ENCODE measurements around the gene FAM20C. TPM values are rescaled to one million over a fixed set of nuclear protein-coding genes. Genes with fewer than 3 reads are reported as not detected.

FAM20C gene
- total and polyA plus RNA-seq, 9 donors = 24.0 to 43.0 (median 37.2) TPM

- no peak overlapping the region for H3K27ac ChIP-seq (ENCODE audit: low read length)
- 86% methylated on average over 25 of the region's 29 CpGs for WGBS (ENCODE audit: insufficient coverage)
These were observed 60.0 kb downstream of the FAM20C start for GRCh38 chr7:252216-252965.

DNA sequence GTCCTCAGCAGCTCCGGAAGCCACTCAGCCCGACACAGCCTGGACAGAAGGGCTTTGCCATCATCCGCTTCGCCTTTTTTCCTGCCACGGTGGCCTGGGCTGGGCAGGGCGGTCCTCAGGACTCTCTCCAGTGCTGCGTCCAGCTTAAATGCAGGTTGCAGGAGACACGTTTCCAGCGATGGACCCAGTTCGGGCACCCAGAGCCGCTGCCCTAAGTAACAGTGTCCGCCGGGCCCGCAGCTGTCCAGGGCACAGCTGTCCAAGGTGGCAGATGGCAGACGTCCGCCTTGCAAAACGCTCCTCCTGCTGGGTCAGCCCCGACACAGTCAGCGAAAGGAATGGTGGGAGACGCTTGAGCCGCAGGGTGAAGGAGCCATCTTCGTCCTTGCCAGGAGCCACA lies 60.6 kb downstream of the FAM20C start:
- H3K36me3 ChIP-seq (ENCODE audit: control insufficient read depth, insufficient read depth, low read length) = peaks cover 70% of the 10 kb centered on the region
- H3K27ac ChIP-seq (ENCODE audit: low read length) = peak overlapping the region; percentile 63
- H3K4me1 ChIP-seq (ENCODE audit: control insufficient read depth, insufficient read depth, low read length) = peaks cover 21% of the 10 kb centered on the region
- no peaks in the 10 kb centered on the region for H3K9me3 ChIP-seq (replicated peaks; ENCODE audit: control insufficient read depth, low read depth, low read length)
- DNase-seq = peak; percentile 72
- 86% methylated on average over 17 of the region's 22 CpGs for WGBS (ENCODE audit: insufficient coverage)
- H3K27me3 ChIP-seq (ENCODE audit: control insufficient read depth, insufficient read depth, low read length) = no peaks in the 10 kb centered on the region
- no peak overlapping the region for H3K4me3 ChIP-seq (ENCODE audit: low read length)

More at GRCh38 chr7:252216-252965, 60.0 kb downstream of the FAM20C start:
- DNase-seq = no peak
- Histone ChIP-seq H3K4me3 (ENCODE audit: low read length) (no peak overlapping the region), H3K4me1 (ENCODE audit: control insufficient read depth, insufficient read depth, low read length) (peaks cover 21% of the 10 kb centered on the region), H3K36me3 (ENCODE audit: control insufficient read depth, insufficient read depth, low read length) (peaks cover 68% of the 10 kb centered on the region), H3K27me3 (ENCODE audit: control insufficient read depth, insufficient read depth, low read length) (no peaks in the 10 kb centered on the region), H3K9me3 (replicated peaks; ENCODE audit: control insufficient read depth, low read depth, low read length) (no peaks in the 10 kb centered on the region)

GRCh38 chr7:253581-254336 lies 61.4 kb downstream of the FAM20C start:
- peak overlapping the region; percentile 1 for H3K4me3 ChIP-seq (ENCODE audit: low read length)
- peaks cover 71% of the 10 kb centered on the region for H3K36me3 ChIP-seq (ENCODE audit: control insufficient read depth, insufficient read depth, low read length)
- WGBS (ENCODE audit: insufficient coverage) = 70% methylated on average over 36 of the region's 41 CpGs
- peak; percentile 60 for DNase-seq
- no peaks in the 10 kb centered on the region for H3K27me3 ChIP-seq (ENCODE audit: control insufficient read depth, insufficient read depth, low read length)
- peak overlapping the region; percentile 63 for H3K27ac ChIP-seq (ENCODE audit: low read length)
- no peaks in the 10 kb centered on the region for H3K9me3 ChIP-seq (replicated peaks; ENCODE audit: control insufficient read depth, low read depth, low read length)
- H3K4me1 ChIP-seq (ENCODE audit: control insufficient read depth, insufficient read depth, low read length) = peaks cover 21% of the 10 kb centered on the region

- H3K4me1 ChIP-seq (ENCODE audit: control insufficient read depth, insufficient read depth, low read length) = peaks cover 21% of the 10 kb centered on the region
- H3K9me3 ChIP-seq (replicated peaks; ENCODE audit: control insufficient read depth, low read depth, low read length) = no peaks in the 10 kb centered on the region
- WGBS (ENCODE audit: insufficient coverage) = 93% methylated on average over 20 of the region's 31 CpGs
- H3K36me3 ChIP-seq (ENCODE audit: control insufficient read depth, insufficient read depth, low read length) = peaks cover 72% of the 10 kb centered on the region
- no peak overlapping the region for H3K27ac ChIP-seq (ENCODE audit: low read length)
- no peak for DNase-seq
- no peak overlapping the region for H3K4me3 ChIP-seq (ENCODE audit: low read length)
- H3K27me3 ChIP-seq (ENCODE audit: control insufficient read depth, insufficient read depth, low read length) = no peaks in the 10 kb centered on the region
These were observed 62.1 kb downstream of the FAM20C start for GRCh38 chr7:254337-255037.

DNA sequence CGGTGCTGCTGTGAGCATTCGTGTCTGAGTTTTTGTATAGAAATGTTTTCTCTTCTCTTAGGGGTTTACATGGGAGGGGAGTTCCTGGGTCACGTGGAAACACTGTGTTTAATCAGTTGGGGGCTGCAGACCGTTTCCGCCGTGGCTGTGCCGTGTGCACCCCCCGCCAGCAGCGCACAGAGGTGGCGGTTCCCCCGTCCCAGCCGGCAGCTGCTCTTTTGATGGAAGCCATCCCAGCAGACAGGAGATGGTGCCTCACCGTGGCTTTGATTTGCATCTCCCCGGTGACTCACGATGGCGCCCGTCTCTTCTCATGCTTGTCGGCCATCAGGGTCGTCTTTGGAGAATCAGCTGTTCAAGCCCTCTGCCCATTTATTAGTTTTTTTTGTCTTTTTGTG lies 62.7 kb downstream of the FAM20C start:
- Histone ChIP-seq H3K36me3 (ENCODE audit: control insufficient read depth, insufficient read depth, low read length) (peaks cover 76% of the 10 kb centered on the region), H3K4me1 (ENCODE audit: control insufficient read depth, insufficient read depth, low read length) (peaks cover 21% of the 10 kb centered on the region), H3K9me3 (replicated peaks; ENCODE audit: control insufficient read depth, low read depth, low read length) (no peaks in the 10 kb centered on the region), H3K4me3 (ENCODE audit: low read length) (no peak overlapping the region), H3K27me3 (ENCODE audit: control insufficient read depth, insufficient read depth, low read length) (no peaks in the 10 kb centered on the region), H3K27ac (ENCODE audit: low read length) (no peak overlapping the region)
- DNase-seq = no peak
- WGBS (ENCODE audit: insufficient coverage) = 94% methylated on average over 11 of the region's 19 CpGs

- no peak overlapping the region for H3K4me3 ChIP-seq (ENCODE audit: low read length)
- no peaks in the 10 kb centered on the region for H3K27me3 ChIP-seq (ENCODE audit: control insufficient read depth, insufficient read depth, low read length)
- WGBS (ENCODE audit: insufficient coverage) = 93% methylated on average over 43 of the region's 44 CpGs
- H3K36me3 ChIP-seq (ENCODE audit: control insufficient read depth, insufficient read depth, low read length) = peaks cover 76% of the 10 kb centered on the region
- no peak for DNase-seq
- no peaks in the 10 kb centered on the region for H3K9me3 ChIP-seq (replicated peaks; ENCODE audit: control insufficient read depth, low read depth, low read length)
- peaks cover 21% of the 10 kb centered on the region for H3K4me1 ChIP-seq (ENCODE audit: control insufficient read depth, insufficient read depth, low read length)
- H3K27ac ChIP-seq (ENCODE audit: low read length) = no peak overlapping the region
These were observed 63.5 kb downstream of the FAM20C start for GRCh38 chr7:255721-256361.

DNA sequence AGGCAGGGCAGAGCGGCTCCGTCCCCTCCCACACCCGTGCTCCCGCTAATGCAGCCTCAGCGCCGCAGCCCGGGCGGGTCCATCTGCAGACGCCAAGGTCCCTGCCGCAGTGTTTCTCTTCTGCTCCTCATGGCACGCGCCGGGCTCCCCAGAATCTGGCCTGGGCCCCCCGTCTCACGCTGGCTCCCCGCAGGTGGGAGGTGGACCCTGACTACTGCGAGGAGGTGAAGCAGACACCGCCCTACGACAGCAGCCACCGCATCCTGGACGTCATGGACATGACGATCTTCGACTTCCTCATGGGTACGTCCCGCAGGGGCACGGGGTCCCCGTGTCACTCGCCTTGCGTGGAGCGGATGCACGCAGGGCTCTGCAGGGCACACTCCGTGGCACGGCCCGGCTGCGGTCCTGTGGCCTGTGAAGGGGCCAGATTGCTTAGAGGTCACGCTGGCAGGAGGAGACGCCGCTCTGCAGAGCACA lies 64.1 kb downstream of the FAM20C start:
- Histone ChIP-seq H3K36me3 (ENCODE audit: control insufficient read depth, insufficient read depth, low read length) (peaks cover 82% of the 10 kb centered on the region), H3K27me3 (ENCODE audit: control insufficient read depth, insufficient read depth, low read length) (no peaks in the 10 kb centered on the region), H3K9me3 (replicated peaks; ENCODE audit: control insufficient read depth, low read depth, low read length) (peaks cover 3% of the 10 kb centered on the region), H3K4me1 (ENCODE audit: control insufficient read depth, insufficient read depth, low read length) (peaks cover 21% of the 10 kb centered on the region), H3K4me3 (ENCODE audit: low read length) (no peak overlapping the region), H3K27ac (ENCODE audit: low read length) (no peak overlapping the region)
- DNase-seq = no peak
- 96% methylated on average over 38 of the region's 38 CpGs for WGBS (ENCODE audit: insufficient coverage)

DNA sequence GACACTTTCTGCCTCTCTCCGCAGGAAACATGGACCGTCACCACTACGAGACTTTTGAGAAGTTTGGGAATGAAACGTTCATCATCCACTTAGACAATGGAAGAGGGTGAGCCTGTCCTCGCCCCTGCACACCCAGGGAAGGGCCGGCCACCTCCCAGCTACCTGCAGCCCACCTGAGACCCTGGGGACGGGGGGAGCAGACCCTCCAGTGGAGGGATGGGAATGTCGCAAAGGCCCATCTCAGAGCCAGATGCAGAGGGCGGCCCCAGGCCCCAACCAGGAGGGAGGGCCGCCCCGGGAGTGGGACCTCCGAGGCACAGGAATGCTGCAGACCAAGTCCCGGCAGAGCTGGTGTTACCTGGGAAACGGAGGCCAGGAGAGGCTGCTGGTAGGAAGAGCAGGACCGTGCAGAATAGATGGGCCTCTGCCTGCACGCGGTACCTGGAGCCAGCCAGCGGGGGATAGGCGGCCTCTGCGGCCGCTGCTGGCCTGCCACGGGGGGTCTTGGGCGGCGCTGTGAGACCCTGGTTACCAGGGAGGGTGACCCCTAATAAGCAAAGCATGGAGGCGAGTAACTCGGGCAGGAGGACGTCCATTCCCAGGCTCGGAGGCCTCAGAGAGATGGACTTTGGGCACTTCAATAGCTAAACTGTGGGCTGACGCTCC lies 64.7 kb downstream of the FAM20C start:
- Histone ChIP-seq H3K9me3 (replicated peaks; ENCODE audit: control insufficient read depth, low read depth, low read length) (peaks cover 10% of the 10 kb centered on the region), H3K27me3 (ENCODE audit: control insufficient read depth, insufficient read depth, low read length) (no peaks in the 10 kb centered on the region), H3K4me3 (ENCODE audit: low read length) (no peak overlapping the region), H3K4me1 (ENCODE audit: control insufficient read depth, insufficient read depth, low read length) (peaks cover 21% of the 10 kb centered on the region), H3K36me3 (ENCODE audit: control insufficient read depth, insufficient read depth, low read length) (peaks cover 80% of the 10 kb centered on the region), H3K27ac (ENCODE audit: low read length) (no peak overlapping the region)
- no peak for DNase-seq
- 93% methylated on average over 24 of the region's 29 CpGs for WGBS (ENCODE audit: insufficient coverage)

GRCh38 chr7:257647-257992 lies 65.2 kb downstream of the FAM20C start:
- Histone ChIP-seq H3K36me3 (ENCODE audit: control insufficient read depth, insufficient read depth, low read length) (peaks cover 77% of the 10 kb centered on the region), H3K9me3 (replicated peaks; ENCODE audit: control insufficient read depth, low read depth, low read length) (peaks cover 15% of the 10 kb centered on the region), H3K4me3 (ENCODE audit: low read length) (no peak overlapping the region), H3K27ac (ENCODE audit: low read length) (no peak overlapping the region), H3K4me1 (ENCODE audit: control insufficient read depth, insufficient read depth, low read length) (peaks cover 18% of the 10 kb centered on the region), H3K27me3 (ENCODE audit: control insufficient read depth, insufficient read depth, low read length) (no peaks in the 10 kb centered on the region)
- 93% methylated on average over 5 of the region's 5 CpGs for WGBS (ENCODE audit: insufficient coverage)
- no peak for DNase-seq

Measured in muscle of leg (tissue), 11 donors.